ENCODE data around the gene SNRNP25.
"Not testable (repeated sequence)": the region's sequence is repeated elsewhere in the genome, so short reads cannot be mapped to it uniquely, and the experiment has no call there.

The SNRNP25 gene

GRCh38 chr16:53346-54236, at the start of gene SNRNP25, which contains the start of gene POLR3K:
TSS of gene SNRNP25 (plus strand) at chr16:53828. CDS start at chr16:54017, 189 bp downstream.
TSS of gene POLR3K (minus strand) at chr16:53608. CDS start at chr16:53586, 22 bp downstream.
- DNase-seq: peak; percentile 100

GRCh38 chr16:9903-10665, 43.5 kb upstream of the SNRNP25 start:
- peak; percentile 1 for DNase-seq

- DNase-seq: not testable (repeated sequence)
Observed at GRCh38 chr16:10772-11171, 42.9 kb upstream of the SNRNP25 start.

DNA sequence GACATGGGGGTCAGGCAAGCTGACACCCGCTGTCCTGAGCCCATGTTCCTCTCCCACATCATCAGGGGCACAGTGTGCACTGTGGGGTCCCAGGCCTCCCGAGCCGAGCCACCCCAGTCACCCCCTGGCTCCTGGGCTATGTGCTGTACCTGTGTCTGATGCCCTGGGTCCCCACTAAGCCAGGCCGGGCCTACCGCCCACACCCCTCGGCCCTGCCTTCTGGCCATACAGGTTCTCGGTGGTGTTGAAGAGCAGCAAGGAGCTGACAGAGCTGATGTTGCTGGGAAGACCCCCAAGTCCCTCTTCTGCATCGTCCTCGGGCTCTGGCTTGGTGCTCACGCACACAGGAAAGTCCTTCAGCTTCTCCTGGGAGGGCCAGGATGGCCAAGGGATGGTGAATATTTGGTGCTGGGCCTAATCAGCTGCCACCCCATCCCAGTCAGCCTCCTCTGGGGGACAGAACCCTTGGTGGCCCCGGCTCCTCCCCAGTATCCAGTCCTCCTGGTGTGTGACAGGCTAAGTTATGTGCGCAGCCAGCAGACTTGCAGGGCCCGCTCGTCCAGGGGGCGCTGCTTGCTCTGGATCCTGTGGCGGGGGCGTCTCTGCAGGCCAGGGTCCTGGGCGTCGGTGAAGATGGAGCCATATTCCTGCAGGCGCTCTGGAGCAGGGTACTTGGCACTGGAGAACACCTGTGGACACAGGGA, 36.4 kb upstream of the SNRNP25 start:
- DNase-seq: not testable (repeated sequence)

GRCh38 chr16:20886-21285, 32.7 kb upstream of the SNRNP25 start:
- not testable (repeated sequence) for DNase-seq

DNA sequence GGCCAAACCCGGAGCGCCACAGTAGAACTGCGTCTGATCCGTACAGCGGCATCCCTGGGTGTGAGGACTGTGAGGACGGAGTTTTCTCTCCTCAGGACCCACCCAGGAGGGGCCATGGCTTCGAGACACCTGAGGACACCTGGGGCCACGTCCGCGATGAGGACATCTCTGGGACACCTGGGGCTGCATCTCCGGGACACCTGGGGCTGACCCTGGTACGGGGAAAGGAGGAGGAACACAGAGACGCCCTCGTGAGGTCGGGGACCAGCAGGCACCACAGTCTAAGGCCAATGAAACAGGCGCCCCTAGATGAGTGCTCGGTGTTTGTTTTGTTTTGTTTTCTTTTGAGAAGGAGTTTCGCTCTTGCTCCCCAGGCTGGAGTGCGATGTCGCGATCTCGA, 29.5 kb upstream of the SNRNP25 start:
- DNase-seq: not testable (repeated sequence)

GRCh38 chr16:25926-26348, 27.7 kb upstream of the SNRNP25 start:
- DNase-seq: not testable (repeated sequence)

DNA sequence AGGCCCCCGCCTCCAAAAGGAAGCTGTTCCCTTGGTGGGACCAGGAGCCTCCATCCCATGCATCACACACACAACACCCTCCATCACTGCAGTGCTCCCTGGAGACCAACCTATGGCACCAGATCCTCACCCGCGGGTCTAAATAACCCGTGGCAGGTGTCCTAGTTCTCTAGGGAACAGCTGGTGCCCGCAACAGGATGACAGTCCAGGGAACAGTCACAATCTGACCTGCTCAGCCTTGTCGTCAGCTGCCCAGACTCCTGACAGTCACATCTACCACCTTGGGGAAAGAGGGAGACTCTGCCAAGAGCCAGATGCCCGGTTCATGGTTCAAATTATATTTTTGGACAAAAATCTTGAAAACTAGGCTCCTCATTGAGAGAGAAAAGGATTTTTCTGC, 23.0 kb upstream of the SNRNP25 start:
- DNase-seq: not testable (repeated sequence)

- not testable (repeated sequence) for DNase-seq
Observed at GRCh38 chr16:33154-33876, 20.3 kb upstream of the SNRNP25 start.

DNA sequence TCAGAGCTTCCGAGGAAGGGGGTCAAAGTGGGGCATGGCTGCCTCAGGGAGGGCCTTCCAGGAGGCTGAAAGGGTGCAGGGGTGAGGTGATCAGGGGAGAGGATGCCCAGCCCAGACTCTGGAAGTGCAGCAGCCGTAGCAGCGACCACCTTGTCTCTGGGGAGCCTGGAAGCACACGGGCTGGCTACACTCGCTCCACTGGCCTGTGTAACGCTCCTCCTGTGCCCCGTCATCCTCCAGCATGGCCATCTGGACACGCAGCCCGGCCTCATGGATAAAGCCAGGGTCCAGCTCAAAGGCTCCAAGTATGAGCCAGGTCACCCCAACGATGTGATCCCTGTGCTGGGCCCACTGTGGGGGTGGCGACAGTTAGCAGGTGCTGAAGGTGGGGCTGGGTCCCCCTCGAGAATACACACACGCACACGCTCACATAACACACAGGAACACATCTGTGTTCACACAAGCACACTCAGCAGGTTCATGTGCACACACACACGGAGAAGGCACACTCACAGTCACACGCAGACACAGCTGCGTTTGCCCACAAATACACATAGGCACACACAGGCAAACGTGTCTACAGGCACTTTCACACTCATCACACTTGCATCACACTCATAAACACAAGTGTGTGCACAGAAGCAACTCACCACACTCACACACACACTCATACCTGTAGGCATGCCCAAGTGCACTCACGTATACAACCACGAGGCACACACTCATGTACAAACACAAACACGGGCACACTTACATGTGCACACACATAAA, 19.6 kb upstream of the SNRNP25 start:
- peak; percentile 1 for DNase-seq

DNA sequence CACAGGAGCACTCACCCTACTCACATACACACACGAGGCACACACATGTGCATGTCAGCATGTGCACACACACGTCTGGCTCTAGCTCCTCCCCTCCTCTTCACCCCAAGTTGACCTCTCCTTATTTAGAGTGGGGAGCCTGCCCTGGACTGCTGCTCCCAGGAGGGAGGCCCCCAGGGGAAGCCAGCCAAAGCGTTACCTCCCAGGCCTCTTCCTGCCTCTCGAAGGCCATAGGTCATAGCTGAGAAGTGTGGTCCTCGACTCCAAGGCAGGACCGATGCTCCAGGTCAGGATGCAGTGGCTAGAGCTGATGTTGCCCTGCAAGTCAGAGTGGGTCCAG, 19.0 kb upstream of the SNRNP25 start:
- DNase-seq: peak; percentile 10

- peak; percentile 46 for DNase-seq
Observed at GRCh38 chr16:35011-35677, 18.5 kb upstream of the SNRNP25 start.

DNA sequence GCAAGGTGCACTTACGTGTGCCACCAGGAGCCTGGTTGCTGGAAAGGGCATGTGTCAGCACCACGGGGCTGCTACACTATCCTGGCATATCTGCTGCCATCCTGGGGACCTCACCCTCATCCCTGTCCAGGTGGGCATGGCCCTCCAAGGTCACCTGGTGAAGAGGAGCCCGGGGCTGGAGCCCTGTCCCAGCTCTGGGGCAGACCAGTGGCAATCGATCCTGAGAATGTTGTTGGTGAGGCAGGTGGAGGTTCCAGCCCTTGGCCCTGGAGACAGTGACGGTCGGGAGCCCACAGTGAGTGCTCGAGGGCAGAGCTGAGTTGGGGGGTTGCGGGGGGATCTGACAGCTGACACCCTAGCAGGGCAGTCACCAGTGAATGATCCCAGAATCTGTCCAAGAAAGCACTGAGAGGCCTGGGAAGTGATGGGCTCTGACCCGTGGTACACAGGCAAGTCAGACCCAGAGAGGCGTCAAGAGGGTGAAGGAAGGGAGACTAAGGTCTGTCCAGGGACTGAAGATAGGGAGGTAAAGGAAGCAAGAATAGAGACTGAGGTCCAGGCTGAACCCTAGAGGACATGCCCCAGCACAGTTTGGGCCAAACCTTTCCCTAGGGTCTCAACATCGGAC, 17.8 kb upstream of the SNRNP25 start:
- peak; percentile 1 for DNase-seq

DNA sequence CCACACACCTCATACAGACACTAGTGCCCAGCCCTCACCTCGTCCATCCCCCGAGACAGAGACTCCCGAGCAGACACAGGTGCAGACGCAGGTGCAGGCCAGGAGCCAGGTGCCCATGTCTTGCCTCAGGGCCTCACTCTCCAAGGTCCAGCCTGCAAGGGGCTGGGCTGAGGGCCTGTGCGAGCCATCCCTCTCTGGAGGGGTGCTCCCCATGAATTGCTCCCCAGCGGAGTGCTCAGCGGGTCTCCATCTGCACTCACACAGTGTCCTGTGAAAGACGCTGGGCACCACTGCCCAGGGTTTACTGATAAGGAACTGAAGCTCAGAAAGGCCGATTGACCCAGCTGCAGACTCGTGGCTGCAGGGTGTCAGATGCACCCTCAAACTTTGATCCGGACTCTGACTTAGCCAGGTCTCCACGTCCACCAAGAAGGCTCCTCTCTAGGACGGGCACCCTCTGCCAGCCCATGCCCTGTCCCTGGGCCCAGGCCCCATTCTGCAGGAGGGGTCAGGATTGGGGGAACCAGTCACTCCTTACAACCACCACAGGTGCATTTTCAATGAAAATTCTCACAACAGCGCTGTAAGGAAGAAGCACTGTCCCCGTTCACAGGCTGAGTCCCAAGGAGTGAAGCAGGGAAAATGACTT, 17.2 kb upstream of the SNRNP25 start:
- DNase-seq: peak; percentile 5

DNA sequence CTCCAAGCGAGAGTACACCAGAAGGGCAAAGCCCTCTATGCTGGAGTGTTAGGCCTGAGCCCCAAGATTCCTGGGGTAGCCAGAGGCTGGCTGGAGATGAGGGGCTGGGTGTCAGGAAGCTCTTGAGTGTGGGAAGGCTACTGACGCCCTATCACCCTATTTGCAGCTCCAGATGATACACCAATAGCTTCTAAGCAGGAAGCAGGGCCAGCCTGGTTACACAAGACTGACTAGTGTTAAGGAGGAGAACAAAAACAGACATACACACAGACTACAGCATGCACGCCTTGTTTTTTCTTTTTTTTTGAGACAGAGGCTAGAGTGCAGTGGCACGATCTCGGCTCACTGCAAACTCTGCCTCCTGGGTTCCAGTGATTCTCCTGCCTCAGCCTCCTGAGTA, 16.1 kb upstream of the SNRNP25 start:
- no peak for DNase-seq

DNA sequence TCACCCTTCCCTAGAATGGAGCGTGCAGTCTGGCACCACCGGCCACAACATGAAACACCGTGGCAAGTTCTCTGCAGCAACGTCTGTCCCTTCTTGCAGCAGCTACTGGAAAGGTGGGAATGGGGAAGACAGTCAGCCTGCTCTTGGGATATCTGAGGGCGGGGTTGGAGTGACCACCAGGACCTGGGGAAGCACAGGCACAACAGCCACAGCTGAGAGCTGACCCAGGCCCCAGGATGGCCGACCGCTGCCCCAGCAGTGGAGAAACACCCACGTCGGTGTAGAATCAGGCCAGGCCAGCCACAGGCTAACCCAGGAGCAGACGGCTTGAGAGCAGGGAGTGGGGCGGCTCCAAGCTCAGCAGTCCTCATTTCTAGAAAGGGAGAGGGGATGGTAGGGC, 15.4 kb upstream of the SNRNP25 start:
- DNase-seq: not testable (repeated sequence)

- peak; percentile 91 for DNase-seq
Observed at GRCh38 chr16:38941-39892, 14.4 kb upstream of the SNRNP25 start.

- DNase-seq: no peak
Observed at GRCh38 chr16:41439-42068, 12.1 kb upstream of the SNRNP25 start.
